GM21367 (cell line): ENCODE results near the gene ANKMY2.
"Not testable (repeated sequence)": the region's sequence is repeated elsewhere in the genome, so short reads cannot be mapped to it uniquely, and the experiment has no call there.

Source experiments
- ATAC-seq: cut with Tn5 transposase; IDR thresholded peaks from one replicate; pipeline ENCODE4 v1.9.1; 2021; ENCODE audit not compliant: unreplicated experiment

The ANKMY2 gene

GRCh38 chr7:16659854-16660497, 14.4 kb upstream of the ANKMY2 start:
- not testable (repeated sequence) for ATAC-seq

- ATAC-seq = no peak
Observed at GRCh38 chr7:16657656-16658279, 12.2 kb upstream of the ANKMY2 start.

- ATAC-seq = no peak
Observed at GRCh38 chr7:16656141-16656540, 10.6 kb upstream of the ANKMY2 start.

GRCh38 chr7:16655394-16655793, 9.8 kb upstream of the ANKMY2 start:
- no peak for ATAC-seq

GRCh38 chr7:16652888-16653287, 7.3 kb upstream of the ANKMY2 start:
- no peak for ATAC-seq

DNA sequence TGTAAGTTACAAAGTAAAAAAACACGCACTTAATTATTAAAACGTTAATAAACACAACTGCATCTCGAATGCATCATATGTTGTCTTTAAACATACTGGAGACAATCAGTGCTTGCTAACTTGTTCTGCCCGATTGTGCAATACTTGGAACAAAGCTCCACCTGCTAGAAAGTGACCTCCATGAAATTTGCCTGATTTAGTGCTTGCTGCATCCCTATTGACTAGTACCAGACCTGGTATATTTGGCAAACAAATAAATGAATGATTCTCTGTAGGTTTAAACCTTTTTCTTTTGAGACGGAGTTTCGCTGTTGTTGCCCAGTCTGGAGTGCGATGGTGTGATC, 6.7 kb upstream of the ANKMY2 start:
- ATAC-seq = no peak

DNA sequence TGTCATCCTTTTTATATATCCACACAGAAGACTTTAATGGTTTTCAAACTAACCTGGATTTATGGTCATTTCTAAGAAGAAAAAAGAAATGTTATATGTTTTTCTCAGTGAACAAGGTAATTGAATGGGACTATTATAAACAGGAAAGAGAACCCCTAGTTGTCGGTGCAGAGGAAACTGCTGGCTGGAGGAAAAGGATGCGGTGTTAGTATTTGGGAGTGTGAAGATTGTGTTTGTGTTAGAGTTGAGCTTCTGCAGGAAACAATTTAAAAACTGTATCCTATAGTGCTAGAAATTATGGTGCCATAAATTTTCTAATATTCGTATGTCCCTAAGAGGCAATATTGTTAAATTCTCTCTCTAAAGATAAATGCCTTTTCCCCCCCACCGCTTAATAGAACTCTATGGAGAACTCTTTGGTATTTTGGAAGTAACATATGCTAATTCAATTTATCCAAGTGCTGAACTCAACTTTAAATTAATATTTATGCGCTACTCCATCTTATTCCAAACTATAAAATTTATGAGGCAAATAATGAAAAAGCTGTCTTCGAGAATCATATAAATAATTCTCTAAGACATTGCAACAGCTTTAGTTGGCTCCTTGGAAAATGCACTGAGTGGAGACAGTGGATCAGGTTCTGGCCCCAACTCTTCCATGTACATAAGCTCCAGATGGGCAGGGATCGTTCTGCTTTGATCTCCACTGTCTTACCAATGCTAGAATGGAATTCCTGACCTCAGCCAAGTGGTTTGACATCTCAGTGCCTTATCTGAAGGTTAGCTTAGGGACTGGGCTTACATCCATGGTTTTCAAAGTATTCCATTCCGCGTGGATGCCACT, 6.1 kb upstream of the ANKMY2 start:
- ATAC-seq = no peak

DNA sequence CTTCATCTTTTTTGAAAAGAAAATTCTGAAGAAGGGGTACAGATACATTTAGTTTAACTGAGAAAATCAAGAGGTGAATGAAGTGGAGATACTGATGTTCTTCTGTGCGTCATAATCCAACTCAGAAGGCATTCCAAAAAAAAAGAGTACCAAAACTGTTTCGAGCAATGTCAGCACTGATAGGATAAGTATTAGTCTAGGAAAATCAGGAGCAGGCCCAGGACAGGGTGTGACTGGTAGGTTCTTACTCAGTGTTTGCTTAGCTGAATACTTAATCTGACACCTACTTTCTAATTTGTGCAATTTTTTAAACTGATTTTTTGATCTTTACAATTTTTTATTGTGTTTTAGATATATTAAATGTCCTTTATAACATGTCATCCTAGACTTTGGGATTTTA, 4.7 kb upstream of the ANKMY2 start:
- ATAC-seq = no peak

DNA sequence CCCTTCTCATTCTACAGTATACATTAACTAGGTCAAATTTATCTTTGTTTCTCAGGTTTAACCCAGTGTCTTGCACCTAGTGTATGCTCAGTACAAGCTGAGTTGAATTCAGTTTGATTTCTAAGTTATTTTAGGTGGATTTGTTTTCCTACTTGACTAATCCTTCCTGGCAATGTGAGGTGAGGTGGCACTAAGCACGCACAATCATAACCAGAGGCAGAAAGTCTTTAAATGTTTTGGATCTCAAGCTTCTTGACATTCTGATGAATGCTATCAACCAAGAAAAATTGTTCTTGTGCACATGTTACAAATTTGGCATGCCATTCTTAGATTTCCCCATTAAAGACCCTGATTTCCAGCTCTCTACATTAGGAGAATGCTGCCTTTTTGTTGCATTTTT, 3.6 kb upstream of the ANKMY2 start:
- no peak for ATAC-seq

- ATAC-seq = no peak
Observed at GRCh38 chr7:16648551-16648950, 3.0 kb upstream of the ANKMY2 start.

GRCh38 chr7:16647435-16647960, 1.9 kb upstream of the ANKMY2 start:
- ATAC-seq = no peak

DNA sequence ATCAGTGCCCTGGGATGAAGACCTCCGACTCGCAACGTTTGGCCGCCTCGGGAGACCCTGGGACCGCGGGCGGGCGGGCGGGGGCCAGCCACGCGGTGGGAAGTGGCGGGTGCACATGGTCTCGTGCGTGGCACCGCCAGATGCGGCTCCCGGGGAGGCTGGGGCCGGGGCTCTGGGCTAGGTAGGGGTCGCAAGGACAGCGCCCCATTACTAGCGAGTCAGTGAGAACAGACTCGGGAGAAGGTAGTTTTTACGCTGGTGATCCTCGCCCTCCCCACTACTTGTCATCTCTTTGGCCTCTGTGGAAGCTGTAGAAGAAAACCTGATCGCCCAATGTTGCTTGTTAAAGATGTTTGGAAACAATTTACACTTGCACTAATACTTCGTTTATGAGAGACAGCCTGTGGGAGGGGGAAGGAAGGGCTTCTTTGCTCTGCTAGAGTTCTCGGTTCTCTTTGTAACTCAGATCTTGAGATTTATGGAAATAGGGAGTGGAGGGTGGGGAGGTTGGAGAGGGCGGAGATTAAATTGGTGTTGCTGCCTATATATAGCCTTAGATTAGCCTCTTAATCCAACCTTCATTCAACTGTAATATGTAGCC, 1.0 kb upstream of the ANKMY2 start:
- ATAC-seq = no peak

- no peak for ATAC-seq
Observed at GRCh38 chr7:16644636-16645592, 640 bp downstream of the ANKMY2 start.

GRCh38 chr7:16644157-16644556, 1.4 kb downstream of the ANKMY2 start:
- ATAC-seq = no peak

DNA sequence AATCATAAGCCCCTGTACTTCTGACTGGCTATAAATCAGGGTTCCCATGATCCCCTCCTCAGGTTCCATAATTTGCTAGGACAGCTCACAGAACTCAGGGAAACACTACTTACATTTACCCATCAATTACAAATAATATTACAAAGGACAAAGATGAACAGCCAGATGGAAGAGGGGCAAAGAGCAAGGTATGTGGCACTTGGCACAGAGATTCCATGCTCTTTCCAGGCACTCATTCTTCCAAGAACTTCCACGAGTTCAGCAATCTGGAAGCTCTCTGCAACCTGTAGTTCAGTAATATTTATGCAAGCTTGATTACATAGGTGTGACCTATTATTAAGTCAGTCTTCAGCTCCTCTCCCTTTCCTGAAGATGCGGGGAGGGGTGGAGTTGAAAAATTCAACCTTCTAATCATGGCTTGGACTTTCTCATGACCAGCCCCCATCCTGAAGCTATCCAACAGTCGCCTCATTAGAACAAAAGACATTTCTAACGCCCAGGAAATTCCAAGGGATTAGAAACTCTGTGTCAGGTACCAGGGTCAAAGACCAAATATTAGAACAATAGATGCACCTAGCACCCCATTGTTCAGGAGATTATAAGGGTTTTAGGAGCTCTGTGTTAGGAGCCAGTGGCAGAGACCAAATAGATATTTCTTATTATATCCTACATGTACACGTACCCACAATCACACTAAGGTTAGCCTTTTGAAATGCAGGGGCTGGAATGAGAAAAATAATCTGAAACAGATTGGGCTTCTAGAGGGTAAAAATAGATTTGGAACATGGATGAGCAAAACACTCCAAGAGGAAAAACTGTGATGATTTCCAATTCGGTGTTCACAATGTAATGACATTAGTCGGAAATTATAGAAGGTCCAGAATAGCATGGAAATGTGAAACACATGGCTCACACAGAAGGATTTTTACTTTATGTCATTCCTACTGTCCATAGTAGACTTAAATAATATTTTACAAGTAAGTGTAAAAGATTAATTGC, 7.0 kb downstream of the ANKMY2 start:
- ATAC-seq = no peak

DNA sequence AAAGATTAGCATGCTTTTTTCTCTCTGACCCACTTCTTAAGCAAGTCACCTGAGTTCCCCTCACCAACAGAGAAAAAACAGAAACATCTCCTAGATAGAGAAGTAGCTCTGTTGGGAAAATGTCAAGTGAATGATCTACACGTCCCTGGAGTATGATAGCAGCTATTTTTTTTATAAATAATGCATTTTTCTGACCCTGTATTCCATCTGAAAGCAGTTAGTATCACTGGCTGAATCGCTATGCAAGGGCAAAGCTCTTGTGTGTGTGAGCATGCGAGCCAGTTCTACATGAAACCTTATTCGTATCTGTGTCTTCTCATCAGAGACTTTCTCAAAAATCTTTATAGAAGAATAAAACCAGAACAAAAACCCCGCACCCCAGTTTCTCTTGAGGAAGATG, 8.2 kb downstream of the ANKMY2 start:
- ATAC-seq = no peak

DNA sequence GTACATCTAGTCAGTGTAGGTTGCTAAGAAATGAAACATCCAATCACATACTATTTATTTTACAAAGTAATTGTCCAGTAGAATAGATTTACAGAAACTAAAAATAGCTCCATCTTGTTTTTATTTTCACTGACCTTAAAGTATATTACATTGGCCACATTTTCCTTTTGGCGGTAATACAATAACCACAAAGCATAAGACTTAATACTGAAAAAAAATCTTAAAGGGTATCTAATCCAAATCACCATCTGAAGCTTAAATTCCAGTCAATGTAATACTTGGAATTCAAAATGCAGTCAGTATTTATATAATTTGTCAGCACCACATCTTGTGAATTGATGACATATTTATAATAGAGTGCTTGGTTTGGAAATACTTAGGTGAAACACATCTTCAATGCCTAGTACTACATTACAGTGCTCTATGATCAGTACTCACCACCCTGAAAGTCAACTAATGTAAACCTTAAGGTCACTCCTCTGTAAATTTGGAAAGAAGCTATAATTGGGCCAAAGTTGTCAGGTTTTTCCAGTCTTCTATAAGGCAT, 8.9 kb downstream of the ANKMY2 start:
- no peak for ATAC-seq

- no peak for ATAC-seq
Observed at GRCh38 chr7:16634271-16634738, 11.2 kb downstream of the ANKMY2 start.

DNA sequence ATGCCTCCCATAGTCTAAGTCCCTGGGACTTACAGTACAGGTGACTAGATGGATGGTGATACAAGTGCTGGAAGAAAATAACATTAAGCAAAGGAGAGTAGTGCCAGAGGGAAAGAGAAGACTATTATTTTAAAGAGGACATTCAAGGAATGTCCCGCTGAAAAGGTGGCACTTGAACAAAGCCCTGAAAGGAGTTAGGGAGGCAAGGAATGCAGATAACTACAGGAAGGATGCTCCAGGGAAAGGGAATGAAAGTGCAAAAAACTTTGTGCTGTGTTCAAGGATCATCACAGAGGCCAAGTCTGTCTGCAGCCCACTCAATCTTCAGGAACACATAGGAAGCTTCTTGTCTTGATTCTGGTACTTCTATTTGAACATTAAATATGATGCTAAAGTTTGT, 14.9 kb downstream of the ANKMY2 start:
- ATAC-seq = no peak
